ENCODE measurements around the gene CERS6. TPM values are rescaled to one million over a fixed set of nuclear protein-coding genes. Genes with fewer than 3 reads are reported as not detected.

The CERS6 gene
- total RNA-seq, 4 donors from 2014 or later = 17.6 to 31.1 (median 24.1) TPM

DNA sequence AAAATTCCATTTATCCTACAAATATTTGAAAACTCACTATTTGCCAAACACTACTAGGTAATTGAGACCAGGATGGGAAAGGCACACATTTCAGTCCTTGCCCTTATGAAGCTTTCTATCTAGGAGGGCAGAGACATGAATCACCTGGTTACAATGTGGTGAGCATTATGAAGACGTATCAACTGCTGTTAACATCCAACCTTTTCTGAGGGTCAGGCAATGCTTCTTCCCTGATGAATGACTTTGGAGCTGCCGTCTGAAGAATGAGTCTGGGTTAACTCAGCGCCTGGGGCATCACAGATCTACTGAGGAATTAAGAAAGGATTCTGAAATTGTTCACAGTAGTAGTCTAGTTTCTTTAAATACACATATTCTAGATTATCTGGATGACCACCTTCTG lies 284.3 kb downstream of the CERS6 start:
- DNase-seq = no peak
- H3K4me1 ChIP-seq = no peaks in the 10 kb centered on the region
- TF ChIP-seq, protein P1, sequence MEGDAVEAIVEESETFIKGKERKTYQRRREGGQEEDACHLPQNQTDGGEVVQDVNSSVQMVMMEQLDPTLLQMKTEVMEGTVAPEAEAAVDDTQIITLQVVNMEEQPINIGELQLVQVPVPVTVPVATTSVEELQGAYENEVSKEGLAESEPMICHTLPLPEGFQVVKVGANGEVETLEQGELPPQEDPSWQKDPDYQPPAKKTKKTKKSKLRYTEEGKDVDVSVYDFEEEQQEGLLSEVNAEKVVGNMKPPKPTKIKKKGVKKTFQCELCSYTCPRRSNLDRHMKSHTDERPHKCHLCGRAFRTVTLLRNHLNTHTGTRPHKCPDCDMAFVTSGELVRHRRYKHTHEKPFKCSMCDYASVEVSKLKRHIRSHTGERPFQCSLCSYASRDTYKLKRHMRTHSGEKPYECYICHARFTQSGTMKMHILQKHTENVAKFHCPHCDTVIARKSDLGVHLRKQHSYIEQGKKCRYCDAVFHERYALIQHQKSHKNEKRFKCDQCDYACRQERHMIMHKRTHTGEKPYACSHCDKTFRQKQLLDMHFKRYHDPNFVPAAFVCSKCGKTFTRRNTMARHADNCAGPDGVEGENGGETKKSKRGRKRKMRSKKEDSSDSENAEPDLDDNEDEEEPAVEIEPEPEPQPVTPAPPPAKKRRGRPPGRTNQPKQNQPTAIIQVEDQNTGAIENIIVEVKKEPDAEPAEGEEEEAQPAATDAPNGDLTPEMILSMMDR (IDR thresholded peaks at IDR 0.05) = no peak
- no peak for TF ChIP-seq POLR2A (IDR thresholded peaks at IDR 0.05)
- no peaks in the 10 kb centered on the region for H3K9me3 ChIP-seq
- 71 to 90% methylated on average over 3 of the region's 3 CpGs for WGBS, 2 donors
- intact Hi-C loops (cut with DNase I) = no loop called here
- no peak overlapping the region for H3K27ac ChIP-seq
- H3K36me3 ChIP-seq = peaks cover 0 to 4% (median 0%) of the 10 kb centered on the region in 3 donors
- H3K27me3 ChIP-seq = no peaks in the 10 kb centered on the region
- H3K4me3 ChIP-seq = no peak overlapping the region

DNA sequence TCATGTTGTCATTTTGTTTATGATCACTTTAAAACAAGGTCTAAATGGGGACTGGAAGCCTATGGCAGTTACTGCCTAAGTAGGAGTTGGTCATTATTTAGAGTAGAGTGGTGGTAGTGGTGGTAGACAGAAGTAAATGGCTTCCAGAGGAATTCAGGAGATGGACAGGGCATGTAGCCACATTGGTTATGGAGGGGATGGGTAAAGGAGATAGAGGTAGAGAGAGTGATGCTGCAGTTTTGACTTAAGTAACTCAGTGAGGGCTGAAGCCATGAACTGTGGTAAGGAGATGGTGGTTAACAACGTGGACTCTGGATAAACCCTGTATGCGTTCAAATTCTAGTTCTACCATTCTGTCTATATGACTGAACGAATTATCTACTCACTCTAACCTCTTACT lies 284.7 kb downstream of the CERS6 start:
- 77 to 89% methylated on average over 3 of the region's 3 CpGs for WGBS, 2 donors
- Histone ChIP-seq H3K9me3 (no peaks in the 10 kb centered on the region), H3K27me3 (no peaks in the 10 kb centered on the region), H3K4me1 (no peaks in the 10 kb centered on the region), H3K27ac (no peak overlapping the region), H3K36me3 (peaks cover 0 to 4% (median 0%) of the 10 kb centered on the region in 3 donors), H3K4me3 (no peak overlapping the region)
- intact Hi-C loops (cut with DNase I) = no loop called here
- no peak for TF ChIP-seq POLR2A (IDR thresholded peaks at IDR 0.05)
- TF ChIP-seq, protein P1 (IDR thresholded peaks at IDR 0.05) = no peak
- DNase-seq = no peak

DNA sequence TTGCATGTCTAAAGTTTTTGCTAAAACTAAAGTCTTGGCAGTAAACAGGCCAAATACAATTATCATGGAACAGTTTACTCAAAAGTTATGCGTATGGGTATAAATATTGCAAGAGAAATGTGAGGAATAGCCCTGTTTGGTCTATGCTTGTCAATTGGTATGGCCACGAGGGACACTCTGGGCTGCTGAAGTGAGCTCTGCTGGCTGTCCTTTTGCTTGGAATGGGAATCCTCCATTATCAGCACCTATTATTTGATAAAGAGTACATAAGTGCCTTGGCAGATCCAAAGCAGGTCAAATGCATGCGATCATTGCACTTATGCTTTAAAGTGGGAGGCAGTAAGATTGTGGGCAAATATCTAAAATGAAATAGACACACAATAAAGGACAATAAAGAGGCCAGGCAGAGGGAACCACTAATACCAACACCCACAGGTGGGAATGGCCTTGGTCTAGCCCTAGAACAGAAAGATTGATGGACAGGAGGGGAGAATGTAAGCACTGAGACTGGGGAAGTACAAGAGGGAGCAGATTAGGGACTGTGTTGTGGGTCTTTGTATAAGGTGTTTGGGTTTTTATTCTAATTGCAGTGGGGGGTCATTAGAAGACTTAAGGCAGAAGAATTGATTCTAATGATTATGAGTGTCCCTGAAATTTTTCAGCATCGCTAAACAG lies 286.3 kb downstream of the CERS6 start:
- no peak for TF ChIP-seq POLR2A (IDR thresholded peaks at IDR 0.05)
- TF ChIP-seq, protein P1 (IDR thresholded peaks at IDR 0.05) = no peak
- no peaks in the 10 kb centered on the region for H3K9me3 ChIP-seq
- H3K27me3 ChIP-seq = no peaks in the 10 kb centered on the region
- peaks cover 0 to 4% (median 0%) of the 10 kb centered on the region in 3 donors for H3K36me3 ChIP-seq
- WGBS, 2 donors = 88 to 96% methylated on average over 4 of the region's 4 CpGs
- DNase-seq = no peak
- no peak overlapping the region for H3K4me3 ChIP-seq
- H3K4me1 ChIP-seq = no peaks in the 10 kb centered on the region
- no peak overlapping the region for H3K27ac ChIP-seq
- intact Hi-C loops (cut with DNase I) = no loop called here

DNA sequence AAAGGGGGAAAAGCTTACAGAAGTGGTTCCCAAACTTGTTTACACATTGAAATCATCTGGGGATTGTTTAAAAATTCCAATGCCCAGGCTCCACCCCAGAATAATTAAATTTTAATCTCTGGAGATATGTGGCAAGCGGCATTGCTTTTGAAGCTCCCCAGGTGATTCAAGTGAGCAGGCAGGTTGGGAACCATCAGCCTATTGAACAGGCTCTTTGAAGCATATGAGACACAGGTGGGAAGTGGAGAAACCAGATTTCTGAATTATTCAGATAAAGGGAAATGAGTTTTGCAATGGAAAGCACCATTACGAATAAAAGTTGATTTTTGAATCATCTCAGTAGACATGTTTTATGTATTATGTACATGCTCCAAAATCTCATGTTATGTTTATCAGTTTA lies 288.8 kb downstream of the CERS6 start:
- no peaks in the 10 kb centered on the region for H3K27me3 ChIP-seq
- DNase-seq = no peak
- no peaks in the 10 kb centered on the region for H3K4me1 ChIP-seq
- H3K9me3 ChIP-seq = no peaks in the 10 kb centered on the region
- H3K4me3 ChIP-seq = no peak overlapping the region
- no peak overlapping the region for H3K27ac ChIP-seq
- H3K36me3 ChIP-seq = peaks cover 0 to 2% (median 0%) of the 10 kb centered on the region in 3 donors
- TF ChIP-seq, protein P1 (IDR thresholded peaks at IDR 0.05) = no peak
- TF ChIP-seq POLR2A (IDR thresholded peaks at IDR 0.05) = no peak
- intact Hi-C loops (cut with DNase I) = no loop called here
- WGBS, 2 donors = 50 to 54% methylated on average over 2 of the region's 2 CpGs

DNA sequence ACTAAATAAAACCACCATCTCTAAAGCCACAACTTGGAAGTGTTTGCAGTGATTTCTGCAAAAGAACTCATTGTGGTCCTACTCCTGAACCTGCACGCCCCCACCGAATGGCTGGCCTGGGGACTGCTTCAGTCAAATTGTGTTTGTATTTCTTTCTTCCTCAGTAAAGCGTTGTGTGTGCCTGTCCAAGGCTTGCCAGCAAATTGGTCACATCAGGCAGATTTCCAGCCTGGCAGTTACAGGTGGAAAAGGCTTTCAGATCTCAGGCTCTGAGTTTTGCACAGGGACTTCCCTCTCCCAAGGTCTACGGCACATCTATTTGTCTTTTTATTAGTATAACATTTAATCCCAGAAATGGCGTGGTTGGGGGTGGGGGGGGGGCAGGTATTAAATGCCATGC lies 292.4 kb downstream of the CERS6 start:
- Histone ChIP-seq H3K36me3 (no peaks in the 10 kb centered on the region), H3K9me3 (no peaks in the 10 kb centered on the region), H3K27me3 (no peaks in the 10 kb centered on the region), H3K4me1 (no peaks in the 10 kb centered on the region), H3K4me3 (no peak overlapping the region), H3K27ac (no peak overlapping the region)
- no peak for DNase-seq
- TF ChIP-seq POLR2A (IDR thresholded peaks at IDR 0.05) = no peak
- TF ChIP-seq, protein P1 (IDR thresholded peaks at IDR 0.05) = no peak
- intact Hi-C loops (cut with DNase I) = no loop called here
- WGBS, 2 donors = 86% methylated on average over 5 of the region's 5 CpGs

Measured in esophagus squamous epithelium (tissue), 5 donors.